ENCODE measurements around the gene TOR4A.

- TF ChIP-seq, protein P1, sequence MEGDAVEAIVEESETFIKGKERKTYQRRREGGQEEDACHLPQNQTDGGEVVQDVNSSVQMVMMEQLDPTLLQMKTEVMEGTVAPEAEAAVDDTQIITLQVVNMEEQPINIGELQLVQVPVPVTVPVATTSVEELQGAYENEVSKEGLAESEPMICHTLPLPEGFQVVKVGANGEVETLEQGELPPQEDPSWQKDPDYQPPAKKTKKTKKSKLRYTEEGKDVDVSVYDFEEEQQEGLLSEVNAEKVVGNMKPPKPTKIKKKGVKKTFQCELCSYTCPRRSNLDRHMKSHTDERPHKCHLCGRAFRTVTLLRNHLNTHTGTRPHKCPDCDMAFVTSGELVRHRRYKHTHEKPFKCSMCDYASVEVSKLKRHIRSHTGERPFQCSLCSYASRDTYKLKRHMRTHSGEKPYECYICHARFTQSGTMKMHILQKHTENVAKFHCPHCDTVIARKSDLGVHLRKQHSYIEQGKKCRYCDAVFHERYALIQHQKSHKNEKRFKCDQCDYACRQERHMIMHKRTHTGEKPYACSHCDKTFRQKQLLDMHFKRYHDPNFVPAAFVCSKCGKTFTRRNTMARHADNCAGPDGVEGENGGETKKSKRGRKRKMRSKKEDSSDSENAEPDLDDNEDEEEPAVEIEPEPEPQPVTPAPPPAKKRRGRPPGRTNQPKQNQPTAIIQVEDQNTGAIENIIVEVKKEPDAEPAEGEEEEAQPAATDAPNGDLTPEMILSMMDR (IDR thresholded peaks at IDR 0.05; ENCODE audit: insufficient read depth, low read length) = peak; percentile 49
- TF ChIP-seq, protein P2, sequence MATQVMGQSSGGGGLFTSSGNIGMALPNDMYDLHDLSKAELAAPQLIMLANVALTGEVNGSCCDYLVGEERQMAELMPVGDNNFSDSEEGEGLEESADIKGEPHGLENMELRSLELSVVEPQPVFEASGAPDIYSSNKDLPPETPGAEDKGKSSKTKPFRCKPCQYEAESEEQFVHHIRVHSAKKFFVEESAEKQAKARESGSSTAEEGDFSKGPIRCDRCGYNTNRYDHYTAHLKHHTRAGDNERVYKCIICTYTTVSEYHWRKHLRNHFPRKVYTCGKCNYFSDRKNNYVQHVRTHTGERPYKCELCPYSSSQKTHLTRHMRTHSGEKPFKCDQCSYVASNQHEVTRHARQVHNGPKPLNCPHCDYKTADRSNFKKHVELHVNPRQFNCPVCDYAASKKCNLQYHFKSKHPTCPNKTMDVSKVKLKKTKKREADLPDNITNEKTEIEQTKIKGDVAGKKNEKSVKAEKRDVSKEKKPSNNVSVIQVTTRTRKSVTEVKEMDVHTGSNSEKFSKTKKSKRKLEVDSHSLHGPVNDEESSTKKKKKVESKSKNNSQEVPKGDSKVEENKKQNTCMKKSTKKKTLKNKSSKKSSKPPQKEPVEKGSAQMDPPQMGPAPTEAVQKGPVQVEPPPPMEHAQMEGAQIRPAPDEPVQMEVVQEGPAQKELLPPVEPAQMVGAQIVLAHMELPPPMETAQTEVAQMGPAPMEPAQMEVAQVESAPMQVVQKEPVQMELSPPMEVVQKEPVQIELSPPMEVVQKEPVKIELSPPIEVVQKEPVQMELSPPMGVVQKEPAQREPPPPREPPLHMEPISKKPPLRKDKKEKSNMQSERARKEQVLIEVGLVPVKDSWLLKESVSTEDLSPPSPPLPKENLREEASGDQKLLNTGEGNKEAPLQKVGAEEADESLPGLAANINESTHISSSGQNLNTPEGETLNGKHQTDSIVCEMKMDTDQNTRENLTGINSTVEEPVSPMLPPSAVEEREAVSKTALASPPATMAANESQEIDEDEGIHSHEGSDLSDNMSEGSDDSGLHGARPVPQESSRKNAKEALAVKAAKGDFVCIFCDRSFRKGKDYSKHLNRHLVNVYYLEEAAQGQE (IDR thresholded peaks at IDR 0.05; ENCODE audit: insufficient replicate concordance, low read depth) = no peak
- TF ChIP-seq GABPA (IDR thresholded peaks at IDR 0.05; ENCODE audit: low read depth) = no peak
- TF ChIP-seq POLR2AphosphoS5 (IDR thresholded peaks at IDR 0.05; ENCODE audit: low read depth) = no peak
These were observed 9.5 kb downstream of the TOR4A start for GRCh38 chr9:137286975-137287383.

All from HL-60 (cell line).